ENCODE data around the gene ZBTB7C.

ZBTB7C gene

DNA sequence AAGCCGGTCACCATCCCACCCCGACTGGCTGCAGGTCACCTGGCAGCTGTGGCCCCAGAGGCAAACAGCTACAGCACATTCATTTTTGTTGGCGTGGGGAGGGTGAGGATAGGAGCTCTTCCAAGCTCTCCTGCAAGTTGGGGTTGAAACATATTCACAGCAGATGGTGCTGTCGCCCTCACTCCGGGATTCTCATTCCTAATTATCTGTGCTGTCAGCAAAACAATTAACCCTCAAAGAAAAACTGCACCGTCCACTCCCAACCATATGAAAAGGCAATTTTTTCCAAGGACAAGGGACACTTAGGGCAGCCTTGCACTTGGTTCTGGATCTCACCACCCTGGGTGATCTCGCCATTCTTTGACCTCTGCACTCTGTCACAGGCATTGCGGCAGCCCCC is 68.6 kb downstream of the ZBTB7C start:
- Histone ChIP-seq H3K9me3 (ENCODE audit: control insufficient read depth, insufficient read depth, low read depth, low read length) (no peaks in the 10 kb centered on the region), H3K27ac (ENCODE audit: extremely low read depth, low read depth, low read length) (no peak overlapping the region), H3K4me1 (ENCODE audit: control insufficient read depth, insufficient read depth, low read length) (no peaks in the 10 kb centered on the region), H3K36me3 (ENCODE audit: control insufficient read depth in 2 of 2, insufficient read depth in 1 of 2, low read length in 2 of 2) (no peaks in the 10 kb centered on the region), H3K4me3 (ENCODE audit: low read depth, low read length) (no peak overlapping the region)
- CTCF ChIA-PET, result interaction anchor here (0.6 to 1.2 kb wide), 2 partner anchors 11 to 106 kb away, joined by 3 read pairs; no protein-coding TSS in a partner anchor
- 0 out of 2 replicates have a peak, but pooled peaks have one; percentile 4 for TF ChIP-seq CTCF (tag by site-specific recombination; IDR thresholded peaks at IDR 0.05)
- TF ChIP-seq ZNF16 (tag by site-specific recombination; IDR thresholded peaks at IDR 0.05; ENCODE audit: low read depth), result no peak
- POLR2A ChIA-PET, result no interaction called here

- H3K4me3 ChIP-seq (ENCODE audit: low read depth, low read length), result no peak overlapping the region
- TF ChIP-seq, protein P1, sequence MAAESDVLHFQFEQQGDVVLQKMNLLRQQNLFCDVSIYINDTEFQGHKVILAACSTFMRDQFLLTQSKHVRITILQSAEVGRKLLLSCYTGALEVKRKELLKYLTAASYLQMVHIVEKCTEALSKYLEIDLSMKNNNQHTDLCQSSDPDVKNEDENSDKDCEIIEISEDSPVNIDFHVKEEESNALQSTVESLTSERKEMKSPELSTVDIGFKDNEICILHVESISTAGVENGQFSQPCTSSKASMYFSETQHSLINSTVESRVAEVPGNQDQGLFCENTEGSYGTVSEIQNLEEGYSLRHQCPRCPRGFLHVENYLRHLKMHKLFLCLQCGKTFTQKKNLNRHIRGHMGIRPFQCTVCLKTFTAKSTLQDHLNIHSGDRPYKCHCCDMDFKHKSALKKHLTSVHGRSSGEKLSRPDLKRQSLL (tag by site-specific recombination; IDR thresholded peaks at IDR 0.05), result no peak
- TF ChIP-seq ZBTB1 (tag by site-specific recombination; IDR thresholded peaks at IDR 0.05), result no peak
- no peak for TF ChIP-seq SP3 (tag by site-specific recombination; IDR thresholded peaks at IDR 0.05)
- TF ChIP-seq ZSCAN23 (tag by site-specific recombination; IDR thresholded peaks at IDR 0.05), result no peak
- TF ChIP-seq, protein P2, sequence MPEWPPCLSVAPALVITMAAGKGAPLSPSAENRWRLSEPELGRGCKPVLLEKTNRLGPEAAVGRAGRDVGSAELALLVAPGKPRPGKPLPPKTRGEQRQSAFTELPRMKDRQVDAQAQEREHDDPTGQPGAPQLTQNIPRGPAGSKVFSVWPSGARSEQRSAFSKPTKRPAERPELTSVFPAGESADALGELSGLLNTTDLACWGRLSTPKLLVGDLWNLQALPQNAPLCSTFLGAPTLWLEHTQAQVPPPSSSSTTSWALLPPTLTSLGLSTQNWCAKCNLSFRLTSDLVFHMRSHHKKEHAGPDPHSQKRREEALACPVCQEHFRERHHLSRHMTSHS (tag by site-specific recombination; IDR thresholded peaks at IDR 0.05), result no peak
- TF ChIP-seq ZBTB8A (tag by site-specific recombination; IDR thresholded peaks at IDR 0.05), result no peak
- TF ChIP-seq ZNF37A (tag by site-specific recombination; IDR thresholded peaks at IDR 0.05), result no peak
- TF ChIP-seq TRIM28 (IDR thresholded peaks at IDR 0.05; ENCODE audit: borderline replicate concordance, low read length), result no peak
- TF ChIP-seq ZNF24 (tag by site-specific recombination; IDR thresholded peaks at IDR 0.05), result no peak
- no peak for TF ChIP-seq ZFP3 (tag by site-specific recombination; IDR thresholded peaks at IDR 0.05; ENCODE audit: low read depth)
- H3K4me1 ChIP-seq (ENCODE audit: control insufficient read depth, insufficient read depth, low read length), result no peaks in the 10 kb centered on the region
- no peaks in the 10 kb centered on the region for H3K36me3 ChIP-seq (ENCODE audit: control insufficient read depth in 2 of 2, insufficient read depth in 1 of 2, low read length in 2 of 2)
- no peak overlapping the region for H3K27ac ChIP-seq (ENCODE audit: extremely low read depth, low read depth, low read length)
- no peaks in the 10 kb centered on the region for H3K9me3 ChIP-seq (ENCODE audit: control insufficient read depth, insufficient read depth, low read depth, low read length)
- ChIA-PET CTCF (interaction anchor here (0.9 to 1.2 kb wide), 3 partner anchors 22 to 107 kb away, joined by 3 to 4 read pairs (median 3); no protein-coding TSS in a partner anchor), POLR2A (no interaction called here)
Observed at GRCh38 chr18:48339692-48340091, 69.5 kb downstream of the ZBTB7C start.

- POLR2A ChIA-PET, result no interaction called here
- Histone ChIP-seq H3K36me3 (ENCODE audit: control insufficient read depth in 2 of 2, insufficient read depth in 1 of 2, low read length in 2 of 2) (no peaks in the 10 kb centered on the region), H3K4me1 (ENCODE audit: control insufficient read depth, insufficient read depth, low read length) (no peaks in the 10 kb centered on the region), H3K4me3 (ENCODE audit: low read depth, low read length) (no peak overlapping the region), H3K9me3 (ENCODE audit: control insufficient read depth, insufficient read depth, low read depth, low read length) (no peaks in the 10 kb centered on the region), H3K27ac (ENCODE audit: extremely low read depth, low read depth, low read length) (no peak overlapping the region)
- CTCF ChIA-PET, result interaction anchor here (0.6 to 1.0 kb wide), 2 partner anchors 44 to 1782 kb away, joined by 4 read pairs; no protein-coding TSS in a partner anchor
- no peak for TF ChIP-seq KLF10 (tag by site-specific recombination; IDR thresholded peaks at IDR 0.05)
- no peak for TF ChIP-seq FEZF1 (tag by site-specific recombination; IDR thresholded peaks at IDR 0.05)
- no peak for TF ChIP-seq ZIC2 (tag by site-specific recombination; IDR thresholded peaks at IDR 0.05)
- TF ChIP-seq KLF16 (tag by site-specific recombination; IDR thresholded peaks at IDR 0.05), result no peak
- TF ChIP-seq ATF2 (tag by site-specific recombination; IDR thresholded peaks at IDR 0.05; ENCODE audit: low read depth), result no peak
- TF ChIP-seq, protein P3, sequence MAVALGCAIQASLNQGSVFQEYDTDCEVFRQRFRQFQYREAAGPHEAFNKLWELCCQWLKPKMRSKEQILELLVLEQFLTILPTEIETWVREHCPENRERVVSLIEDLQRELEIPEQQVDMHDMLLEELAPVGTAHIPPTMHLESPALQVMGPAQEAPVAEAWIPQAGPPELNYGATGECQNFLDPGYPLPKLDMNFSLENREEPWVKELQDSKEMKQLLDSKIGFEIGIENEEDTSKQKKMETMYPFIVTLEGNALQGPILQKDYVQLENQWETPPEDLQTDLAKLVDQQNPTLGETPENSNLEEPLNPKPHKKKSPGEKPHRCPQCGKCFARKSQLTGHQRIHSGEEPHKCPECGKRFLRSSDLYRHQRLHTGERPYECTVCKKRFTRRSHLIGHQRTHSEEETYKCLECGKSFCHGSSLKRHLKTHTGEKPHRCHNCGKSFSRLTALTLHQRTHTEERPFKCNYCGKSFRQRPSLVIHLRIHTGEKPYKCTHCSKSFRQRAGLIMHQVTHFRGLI (tag by site-specific recombination; IDR thresholded peaks at IDR 0.05), result no peak
- TF ChIP-seq ZNF596 (tag by site-specific recombination; IDR thresholded peaks at IDR 0.05), result no peak
- no peak for TF ChIP-seq ZXDB (tag by site-specific recombination; IDR thresholded peaks at IDR 0.05)
- no peak for TF ChIP-seq ZSCAN18 (tag by site-specific recombination; IDR thresholded peaks at IDR 0.05)
- TF ChIP-seq ZNF23 (tag by site-specific recombination; IDR thresholded peaks at IDR 0.05; ENCODE audit: borderline replicate concordance), result no peak
- no peak for TF ChIP-seq ZNF664 (tag by site-specific recombination; IDR thresholded peaks at IDR 0.05)
- no peak for TF ChIP-seq ZNF138 (tag by site-specific recombination; IDR thresholded peaks at IDR 0.05; ENCODE audit: borderline replicate concordance)
- no peak for TF ChIP-seq SETDB1 (IDR thresholded peaks at IDR 0.05; ENCODE audit: insufficient read length, low read length)
- no peak for TF ChIP-seq ZNF791 (tag by site-specific recombination; IDR thresholded peaks at IDR 0.05)
Observed at GRCh38 chr18:48338915-48339314, 70.3 kb downstream of the ZBTB7C start.
